ENCODE measurements around the gene GOPC.

GRCh38 chr6:117545161-117545595, 57.1 kb downstream of the GOPC start:
- TF ChIP-seq CTCF (IDR thresholded peaks at IDR 0.05), result no peak
- no peak for TF ChIP-seq POLR2A (IDR thresholded peaks at IDR 0.05)
